ENCODE measurements around the gene ELF2.
"Not testable (repeated sequence)": the region's sequence is repeated elsewhere in the genome, so short reads cannot be mapped to it uniquely, and the experiment has no call there.

ELF2 gene

GRCh38 chr4:139077567-139078355 is 99.3 kb downstream of the ELF2 start:
- no peak for DNase-seq (ENCODE audit: low spot score)

GRCh38 chr4:139076016-139076744 is 100.8 kb downstream of the ELF2 start:
- no peak for DNase-seq (ENCODE audit: low spot score)

DNA sequence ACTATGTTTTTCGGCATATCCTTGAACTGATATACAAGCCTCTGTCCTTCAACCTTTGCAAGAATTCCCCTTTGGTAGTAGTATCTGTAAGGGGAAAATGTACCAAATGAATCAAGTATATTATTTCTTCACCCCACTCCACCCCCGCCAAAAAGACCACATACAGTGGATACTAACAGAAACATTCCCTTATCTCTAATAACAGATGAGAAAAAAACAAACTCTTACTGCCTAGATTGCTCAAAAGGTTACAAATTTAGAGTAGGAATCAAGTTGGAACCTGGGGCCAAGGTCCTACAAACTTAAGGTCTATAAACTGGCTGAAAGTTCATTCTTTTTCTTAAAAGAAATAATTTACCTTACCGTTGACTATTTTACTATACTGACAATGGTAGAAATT is 116.4 kb downstream of the ELF2 start:
- DNase-seq (ENCODE audit: low spot score) = no peak

- DNase-seq (ENCODE audit: low spot score) = not testable (repeated sequence)
These were observed 118.0 kb downstream of the ELF2 start for GRCh38 chr4:139059026-139059425.

GRCh38 chr4:139054791-139055505 is 122.1 kb downstream of the ELF2 start:
- peak; percentile 47 for DNase-seq (ENCODE audit: low spot score)

DNA sequence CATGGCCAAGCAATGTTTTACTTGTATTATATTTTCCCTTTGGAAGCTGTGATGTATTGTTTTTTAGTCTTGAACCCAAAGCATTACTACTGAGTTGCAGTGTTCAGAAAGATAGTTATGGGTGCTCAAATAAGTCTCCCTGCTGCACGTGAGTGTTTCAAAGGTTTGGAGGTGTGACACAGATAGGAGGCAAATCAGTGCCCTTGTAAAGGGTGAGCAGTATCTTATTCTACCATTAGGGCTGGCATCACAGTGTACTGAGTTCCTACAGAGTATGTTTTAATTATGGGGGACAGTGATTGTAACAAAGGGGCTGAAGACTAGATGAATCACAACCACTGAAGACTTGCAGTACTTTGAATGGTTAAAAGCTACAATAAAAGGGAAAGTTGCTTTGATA is 123.1 kb downstream of the ELF2 start:
- no peak for DNase-seq (ENCODE audit: low spot score)

- peak; percentile 17 for DNase-seq (ENCODE audit: low spot score)
These were observed 126.6 kb downstream of the ELF2 start for GRCh38 chr4:139050446-139050845.

- DNase-seq (ENCODE audit: low spot score) = no peak
These were observed 129.0 kb downstream of the ELF2 start for GRCh38 chr4:139048026-139048425.

DNA sequence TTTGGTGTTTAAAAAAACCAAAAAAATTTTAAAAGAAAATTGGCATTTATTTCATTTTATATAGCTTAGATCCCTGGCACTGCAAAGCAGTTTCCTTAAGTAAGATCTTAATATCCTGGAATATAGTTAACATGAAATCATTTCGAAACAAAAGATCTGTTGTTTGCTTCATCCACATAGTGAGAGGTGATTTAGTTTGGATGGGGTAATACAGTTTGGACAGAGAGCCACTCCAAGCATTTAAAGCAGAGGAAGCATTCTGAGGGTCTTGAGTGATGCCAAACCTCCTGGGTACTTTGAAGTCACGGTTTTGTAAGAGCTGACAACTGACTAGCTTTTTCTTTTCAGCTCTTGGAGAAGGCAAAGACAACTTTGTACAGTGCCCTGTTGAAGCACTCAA is 132.7 kb downstream of the ELF2 start:
- no peak for DNase-seq (ENCODE audit: low spot score)

- peak; percentile 15 for DNase-seq (ENCODE audit: low spot score)
These were observed 134.0 kb downstream of the ELF2 start for GRCh38 chr4:139042981-139043460.

DNA sequence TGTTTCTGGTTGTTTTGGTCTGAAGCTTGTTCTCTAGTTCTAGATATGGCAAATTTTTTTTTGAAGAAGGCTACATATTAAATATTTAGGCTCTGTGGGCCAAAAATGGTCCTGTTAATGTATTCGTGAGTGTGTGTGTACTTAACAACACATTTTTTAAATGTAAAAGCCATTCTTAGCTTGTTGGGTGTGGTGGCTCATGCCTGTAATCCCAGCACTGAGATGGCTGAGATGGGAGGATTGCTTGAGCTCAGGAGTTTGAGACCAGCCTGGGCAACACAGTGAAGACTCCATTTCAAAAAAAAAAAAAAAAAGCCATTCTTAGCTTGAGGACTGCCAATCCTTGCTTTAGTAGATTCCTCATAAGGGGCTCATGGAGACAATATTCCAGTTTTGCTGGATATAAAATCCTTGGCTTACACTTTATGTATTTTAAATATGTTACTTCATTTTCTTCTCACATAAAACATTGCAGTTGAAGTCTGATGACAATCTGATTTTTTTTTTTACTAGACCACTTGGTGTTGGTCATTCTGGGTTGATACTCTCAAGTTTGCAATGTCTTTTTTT is 138.1 kb downstream of the ELF2 start:
- DNase-seq (ENCODE audit: low spot score) = no peak

DNA sequence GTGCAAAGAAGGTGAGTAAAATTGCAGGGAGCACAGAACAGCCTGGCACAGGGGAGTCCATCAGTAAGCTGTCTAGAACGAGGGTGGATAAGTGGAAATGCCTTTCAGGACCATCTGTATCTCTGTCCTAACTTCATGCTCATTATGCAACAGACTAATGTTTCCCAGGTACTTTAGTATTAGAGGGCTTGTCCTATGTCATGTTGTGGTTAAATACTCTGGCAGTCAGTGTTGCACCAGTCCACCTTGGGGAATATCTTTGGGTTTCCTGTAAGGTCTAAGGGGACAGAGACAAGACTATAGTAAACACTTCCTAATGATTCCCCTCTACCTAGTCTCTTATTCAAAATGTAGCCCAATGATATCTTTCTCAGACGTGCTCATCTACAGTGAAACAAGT is 140.1 kb downstream of the ELF2 start:
- DNase-seq (ENCODE audit: low spot score) = no peak

DNA sequence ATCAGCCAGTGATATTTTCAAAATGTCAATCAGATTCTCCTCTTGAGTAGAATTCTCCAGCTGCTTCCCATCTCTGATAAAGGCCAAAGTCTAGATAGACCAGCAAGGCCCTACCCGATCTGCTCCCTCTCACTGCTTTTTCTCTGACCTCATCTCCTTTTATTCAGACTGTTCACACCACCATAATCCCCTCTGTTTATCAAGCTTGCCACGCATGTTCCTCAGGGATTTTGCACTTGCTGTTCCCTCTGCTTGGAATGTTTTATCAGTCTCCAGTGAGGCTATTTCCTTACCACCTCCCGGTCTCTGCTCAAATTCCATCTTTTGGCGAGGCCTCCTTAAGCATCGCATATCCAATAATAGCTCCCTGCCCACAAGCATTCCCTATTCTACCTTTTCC is 141.4 kb downstream of the ELF2 start:
- no peak for DNase-seq (ENCODE audit: low spot score)

GRCh38 chr4:139030614-139031235 is 146.3 kb downstream of the ELF2 start:
- peak; percentile 82 for DNase-seq (ENCODE audit: low spot score)

DNA sequence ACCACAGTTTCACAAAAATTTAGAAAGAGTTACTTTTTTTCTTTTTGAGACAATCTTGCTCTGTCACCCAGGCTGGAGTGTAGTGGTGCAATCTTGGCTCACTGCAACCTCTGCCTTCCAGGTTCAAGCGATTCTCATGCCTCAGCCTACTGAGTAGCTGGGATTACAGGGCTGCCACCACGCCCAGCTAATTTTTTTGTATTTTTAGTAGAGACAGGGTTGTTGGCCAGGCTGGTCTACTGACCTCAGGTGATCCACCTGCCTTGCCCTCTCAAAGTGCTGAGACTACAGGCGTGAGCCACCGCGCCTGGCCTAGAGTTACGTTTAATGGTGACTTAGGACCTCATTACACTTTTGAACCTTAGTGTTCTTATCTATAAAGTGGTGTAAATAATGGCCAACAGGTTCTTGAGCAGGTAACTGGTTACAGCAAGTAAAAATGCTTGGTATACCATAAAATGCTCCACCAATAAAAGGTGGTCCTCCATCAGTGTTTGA is 147.1 kb downstream of the ELF2 start:
- not testable (repeated sequence) for DNase-seq (ENCODE audit: low spot score)

- no peak for DNase-seq (ENCODE audit: low spot score)
These were observed 148.8 kb downstream of the ELF2 start for GRCh38 chr4:139028191-139028661.

DNA sequence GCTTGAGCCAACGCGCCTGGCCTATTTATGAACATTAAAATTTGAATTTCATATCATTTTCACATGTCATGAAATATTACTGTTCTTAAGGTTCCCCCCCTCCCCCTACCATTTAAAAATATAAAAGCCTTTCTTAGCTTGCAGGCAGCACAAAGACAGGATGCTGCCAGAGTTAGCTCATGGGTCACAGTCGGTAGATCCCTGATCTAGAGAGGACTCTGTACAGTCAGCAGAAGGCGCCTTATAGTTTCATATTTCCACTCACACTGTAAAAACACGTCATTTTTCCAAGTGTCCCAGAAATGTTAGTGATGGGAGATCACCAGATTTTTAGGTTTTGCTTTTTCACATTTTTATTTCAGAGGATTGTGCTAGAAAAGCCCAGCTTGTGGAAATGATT is 149.2 kb downstream of the ELF2 start:
- DNase-seq (ENCODE audit: low spot score) = peak; percentile 32

DNA sequence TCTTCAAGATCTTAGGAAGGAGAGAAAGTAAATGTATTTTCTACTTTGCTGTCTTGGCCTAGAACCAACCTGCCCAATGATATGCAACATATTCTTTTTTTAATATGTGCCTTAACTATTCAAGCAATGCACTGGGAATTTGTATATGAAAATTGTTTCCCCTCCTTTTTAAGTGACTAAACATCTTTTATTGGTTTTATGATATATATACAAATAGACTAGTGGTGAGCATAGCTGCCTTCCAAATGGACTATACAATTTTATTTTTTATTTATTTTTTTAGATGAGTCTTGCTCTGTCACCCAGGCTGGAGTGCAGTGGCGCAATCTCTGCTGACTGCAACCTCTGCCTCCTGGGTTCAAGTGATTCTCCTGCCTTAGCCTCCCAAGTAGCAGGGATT is 151.2 kb downstream of the ELF2 start:
- no peak for DNase-seq (ENCODE audit: low spot score)

DNA sequence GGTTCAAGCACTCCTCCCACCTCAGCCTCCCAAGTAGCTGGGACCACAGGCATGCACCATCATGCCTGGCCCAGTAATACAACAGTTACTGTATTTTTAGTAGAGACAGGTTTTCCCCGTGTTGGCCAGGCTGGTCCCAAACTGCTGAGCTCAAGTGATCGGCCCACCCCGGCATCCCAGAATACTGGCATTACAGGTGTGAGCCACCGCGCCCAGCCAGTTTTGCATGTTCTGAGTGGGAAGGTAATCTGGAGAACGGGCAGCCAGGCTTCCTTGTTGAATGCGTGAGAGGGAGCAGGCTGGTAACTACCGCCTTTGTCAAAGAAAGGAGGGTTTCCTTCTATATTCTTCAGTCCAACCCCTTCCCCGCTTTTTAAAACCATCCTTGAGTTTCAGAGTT is 152.3 kb downstream of the ELF2 start:
- no peak for DNase-seq (ENCODE audit: low spot score)

DNA sequence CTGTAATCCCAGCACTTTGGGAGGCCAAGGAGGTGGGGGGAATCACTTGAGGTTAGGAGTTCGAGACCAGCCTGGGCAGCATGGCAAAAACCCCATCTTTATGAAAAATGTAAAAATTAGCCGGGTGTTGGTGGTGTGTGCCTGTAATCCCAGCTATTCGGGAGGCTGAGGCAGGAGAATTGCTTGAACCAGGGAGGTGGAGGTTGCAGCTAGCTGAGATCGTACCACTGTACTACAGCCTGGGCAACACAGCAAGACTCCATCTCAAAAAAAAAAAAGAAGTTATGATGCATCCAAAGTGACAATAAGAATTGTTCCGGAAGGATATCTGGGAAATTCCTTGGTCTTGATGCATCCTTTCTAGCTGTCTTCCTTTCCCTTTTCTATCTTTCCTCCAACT is 154.2 kb downstream of the ELF2 start:
- no peak for DNase-seq (ENCODE audit: low spot score)

GRCh38 chr4:139021071-139021470 is 155.9 kb downstream of the ELF2 start:
- not testable (repeated sequence) for DNase-seq (ENCODE audit: low spot score)

DNA sequence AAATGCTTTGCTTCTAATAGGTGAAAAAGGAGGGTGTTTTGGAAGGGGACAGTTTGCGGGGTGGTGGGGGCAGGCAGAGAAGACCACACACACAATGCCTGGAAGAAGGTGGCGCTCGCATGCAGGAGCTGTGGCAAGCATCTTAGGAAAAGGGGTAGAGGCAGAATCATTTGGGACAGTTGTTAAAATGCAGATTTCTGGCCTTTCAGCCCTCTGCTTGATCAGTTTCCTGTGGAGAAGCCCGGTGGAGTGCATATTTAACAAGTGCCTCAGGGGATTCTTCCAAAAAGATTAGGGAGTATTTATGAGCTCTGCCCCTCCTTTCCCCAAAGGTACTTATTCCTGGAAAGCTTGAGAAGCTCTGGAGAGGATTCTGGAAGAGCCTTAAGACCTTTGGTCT is 156.6 kb downstream of the ELF2 start:
- DNase-seq (ENCODE audit: low spot score) = no peak
